Mesenchymal stem cell (in vitro differentiated cells and primary cell): ENCODE data around the gene RNF215.

Experiments
- DNase-seq: peaks from one replicate; pipeline ENCODE4 v3.0.0-alpha.2; 2013
- H2AFZ ChIP-seq: one replicate; pipeline ENCODE4 v1.6.1; 2013; ENCODE audit warnings: low read depth, mild to moderate bottlenecking, control low read depth, inconsistent platforms, low read length, moderate library complexity
- H2AK5ac ChIP-seq: 2 replicates; pipeline ENCODE4 v1.6.1; 2013; ENCODE audit warnings: low read length, moderate library complexity, mild to moderate bottlenecking, inconsistent platforms; ENCODE audit not compliant: severe bottlenecking
- H2BK120ac ChIP-seq: one replicate; pipeline ENCODE4 v1.6.1; 2013; ENCODE audit warnings: low read depth, mild to moderate bottlenecking, inconsistent platforms, low read length, moderate library complexity
- H2BK12ac ChIP-seq, 2 experiments: one replicate each; pipeline ENCODE4 v1.6.1; 2013; ENCODE audit warnings: inconsistent platforms in 2 of 2, low read length in 2 of 2, mild to moderate bottlenecking in 2 of 2, moderate library complexity in 2 of 2, control low read depth in 1 of 2
- H2BK15ac ChIP-seq: one replicate; pipeline ENCODE4 v1.6.1; 2013; ENCODE audit warnings: mild to moderate bottlenecking, low read depth, inconsistent platforms; ENCODE audit not compliant: poor library complexity, severe bottlenecking
- H2BK5ac ChIP-seq: 2 replicates; pipeline ENCODE4 v1.6.1; 2013; ENCODE audit warnings: low read depth, mild to moderate bottlenecking, low read length, control low read depth, inconsistent platforms; ENCODE audit not compliant: poor library complexity, severe bottlenecking
- H3K14ac ChIP-seq, 2 experiments: one replicate each; pipeline ENCODE4 v1.6.1; 2013; ENCODE audit warnings: inconsistent platforms in 2 of 2, low read length in 2 of 2, control low read depth in 1 of 2, mild to moderate bottlenecking in 1 of 2, moderate library complexity in 1 of 2
- H3K18ac ChIP-seq, 2 experiments: one replicate each; pipeline ENCODE4 v1.6.1; 2013; ENCODE audit warnings: inconsistent platforms in 2 of 2, low read length in 2 of 2, control low read depth in 1 of 2, low read depth in 1 of 2, mild to moderate bottlenecking in 1 of 2
- H3K23ac ChIP-seq, 2 experiments: one replicate each; pipeline ENCODE4 v1.6.1; 2013; ENCODE audit warnings: inconsistent platforms in 2 of 2, low read length in 2 of 2, mild to moderate bottlenecking in 2 of 2, moderate library complexity in 2 of 2, control low read depth in 1 of 2
- H3K27ac ChIP-seq: 2 replicates; pipeline ENCODE4 v1.5.1; 2013; ENCODE audit warnings: mild to moderate bottlenecking, moderate library complexity, low read length, control low read depth, inconsistent platforms; ENCODE audit not compliant: poor library complexity, severe bottlenecking
- H3K27me3 ChIP-seq, 2 experiments: 2 replicates each; pipeline versions ENCODE4 v1.6.1 to v1.7.0; 2013; ENCODE audit warnings: low read length in 2 of 2, mild to moderate bottlenecking in 2 of 2, moderate library complexity in 2 of 2, control low read depth in 1 of 2, inconsistent platforms in 1 of 2; ENCODE audit not compliant: control insufficient read depth in 1 of 2, insufficient read depth in 1 of 2
- H3K36me3 ChIP-seq, 2 experiments: 2 replicates each; pipeline versions ENCODE4 v1.6.1 to v1.7.0; 2013; ENCODE audit warnings: low read length in 2 of 2, control low read depth in 1 of 2, inconsistent platforms in 1 of 2, low read depth in 1 of 2, mild to moderate bottlenecking in 1 of 2; ENCODE audit not compliant: insufficient read depth in 2 of 2, control insufficient read depth in 1 of 2
- H3K4ac ChIP-seq, 2 experiments: one replicate each; pipeline ENCODE4 v1.6.1; 2013; ENCODE audit warnings: inconsistent platforms in 2 of 2, low read length in 2 of 2, mild to moderate bottlenecking in 2 of 2, moderate library complexity in 2 of 2, control low read depth in 1 of 2, low read depth in 1 of 2
- H3K4me1 ChIP-seq: 2 replicates; pipeline ENCODE4 v1.6.1; 2013; ENCODE audit warnings: low read depth, low read length, control low read depth; ENCODE audit not compliant: control insufficient read depth, insufficient read depth
- H3K4me2 ChIP-seq: 2 replicates; pipeline ENCODE4 v1.6.1; 2013; ENCODE audit warnings: low read length, mild to moderate bottlenecking, inconsistent platforms; ENCODE audit not compliant: poor library complexity, severe bottlenecking
- H3K4me3 ChIP-seq, 2 experiments: 2 replicates each; pipeline versions ENCODE4 v1.5.1 to v1.7.0; 2013; ENCODE audit warnings: low read length in 2 of 2, mild to moderate bottlenecking in 2 of 2, control low read depth in 1 of 2, low read depth in 1 of 2; ENCODE audit not compliant: insufficient read depth in 1 of 2
- H3K79me1 ChIP-seq: replicated peaks from 2 replicates; pipeline ENCODE4 v1.6.1; 2013; ENCODE audit warnings: mild to moderate bottlenecking, control low read depth, low read length, inconsistent platforms; ENCODE audit not compliant: poor library complexity, severe bottlenecking
- H3K9ac ChIP-seq: 2 replicates; pipeline ENCODE4 v1.7.0; 2013; ENCODE audit warnings: mild to moderate bottlenecking, low read length, moderate library complexity
- H3K9me3 ChIP-seq: 2 replicates; pipeline ENCODE4 v1.7.0; 2013; ENCODE audit warnings: mild to moderate bottlenecking, low read length; ENCODE audit not compliant: control insufficient read depth
- H4K8ac ChIP-seq: one replicate; pipeline ENCODE4 v1.6.1; 2013; ENCODE audit warnings: inconsistent platforms, mild to moderate bottlenecking, low read length, moderate library complexity
- H4K91ac ChIP-seq: one replicate; pipeline ENCODE4 v1.6.1; 2013; ENCODE audit warnings: mild to moderate bottlenecking, low read length, inconsistent platforms
- WGBS: methylation state at CpG from one replicate; pipeline ENCODE4 v1.1.7; 2013; ENCODE audit warnings: mixed read lengths; 5-methylcytosine and 5-hydroxymethylcytosine counted together

RNF215 gene

DNA sequence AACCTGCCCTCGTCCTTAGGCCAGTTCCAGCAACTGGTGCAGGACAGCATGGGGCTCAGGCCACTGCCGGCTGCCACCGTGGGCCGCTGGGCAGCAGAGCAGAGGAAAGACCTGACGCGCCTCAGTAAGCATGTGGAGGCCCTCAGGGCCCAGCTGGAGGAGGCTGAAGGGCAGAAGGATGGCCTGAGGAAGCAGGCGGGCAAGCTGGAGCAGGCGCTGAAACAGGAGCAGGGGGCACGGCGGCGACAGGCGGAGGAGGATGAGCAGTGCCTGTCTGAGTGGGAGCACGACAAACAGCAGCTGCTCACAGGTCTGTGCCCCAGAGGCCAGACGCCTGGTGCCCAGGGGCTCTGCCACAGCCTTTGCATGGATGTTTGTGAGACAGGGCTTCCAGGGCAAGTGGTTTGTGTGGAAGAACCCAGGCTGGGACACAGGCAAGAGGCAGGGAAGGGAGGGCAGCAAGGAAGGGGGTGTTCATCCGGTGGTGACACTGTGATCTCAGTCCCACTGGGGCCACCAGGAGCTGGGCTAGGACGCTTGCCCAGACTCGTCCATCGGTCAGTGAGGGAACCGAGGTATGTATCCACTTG is 16.5 kb downstream of the RNF215 start:
- H3K9ac ChIP-seq, result no peak overlapping the region
- no peak overlapping the region for H3K4ac ChIP-seq
- H4K8ac ChIP-seq, result no peak overlapping the region
- no peak overlapping the region for H2AK5ac ChIP-seq
- no peak for DNase-seq
- no peak overlapping the region for H3K4me2 ChIP-seq
- H3K14ac ChIP-seq, result no peak overlapping the region
- peaks cover 0 to 12% of the 10 kb centered on the region in 2 experiments for H3K27me3 ChIP-seq
- H3K79me1 ChIP-seq, result no peaks in the 10 kb centered on the region
- no peak overlapping the region for H2BK12ac ChIP-seq
- H2BK120ac ChIP-seq, result no peak overlapping the region
- no peak overlapping the region for H2BK5ac ChIP-seq
- no peak overlapping the region for H2AFZ ChIP-seq
- H3K36me3 ChIP-seq, result peaks cover 0 to 20% of the 10 kb centered on the region in 2 experiments
- H3K18ac ChIP-seq, result no peak overlapping the region
- 90% methylated on average over 19 of the region's 19 CpGs for WGBS
- H4K91ac ChIP-seq, result no peak overlapping the region
- no peak overlapping the region for H3K4me3 ChIP-seq
- no peak overlapping the region for H2BK15ac ChIP-seq
- no peak overlapping the region for H3K27ac ChIP-seq
- peaks cover 19% of the 10 kb centered on the region for H3K4me1 ChIP-seq
- no peak overlapping the region for H3K23ac ChIP-seq
- no peaks in the 10 kb centered on the region for H3K9me3 ChIP-seq

DNA sequence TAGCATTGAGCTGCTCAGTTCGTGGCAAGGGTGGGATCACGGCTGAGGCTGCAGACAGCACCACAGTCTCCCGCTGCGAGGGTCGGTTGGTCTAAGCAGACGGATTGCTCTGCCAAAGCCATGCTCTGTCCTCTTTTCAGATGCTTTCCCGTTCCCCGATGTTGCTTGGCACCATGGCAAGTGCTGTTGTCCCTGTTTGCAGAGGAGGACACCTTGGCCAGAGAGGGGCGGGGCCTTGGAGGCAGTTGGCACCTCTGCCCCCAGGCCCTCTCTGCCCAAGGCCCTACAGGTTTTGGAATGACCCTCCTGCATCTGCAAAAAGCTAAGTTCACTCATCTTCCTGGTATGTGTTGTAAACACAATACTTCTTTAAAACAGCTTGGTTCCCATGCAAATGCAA is 18.8 kb downstream of the RNF215 start:
- H2AK5ac ChIP-seq, result no peak overlapping the region
- no peaks in the 10 kb centered on the region for H3K79me1 ChIP-seq
- H2BK12ac ChIP-seq, result no peak overlapping the region
- H4K91ac ChIP-seq, result no peak overlapping the region
- DNase-seq, result no peak
- H3K14ac ChIP-seq, result no peak overlapping the region
- no peak overlapping the region for H2BK15ac ChIP-seq
- peaks cover 0 to 13% of the 10 kb centered on the region in 2 experiments for H3K36me3 ChIP-seq
- H3K4me3 ChIP-seq, result no peak overlapping the region
- no peak overlapping the region for H3K27ac ChIP-seq
- no peaks in the 10 kb centered on the region for H3K9me3 ChIP-seq
- H3K4me1 ChIP-seq, result peaks cover 13% of the 10 kb centered on the region
- H3K4me2 ChIP-seq, result no peak overlapping the region
- H2AFZ ChIP-seq, result no peak overlapping the region
- no peak overlapping the region for H3K4ac ChIP-seq
- no peak overlapping the region for H2BK5ac ChIP-seq
- WGBS, result 91% methylated on average over 9 of the region's 9 CpGs
- H2BK120ac ChIP-seq, result no peak overlapping the region
- H3K9ac ChIP-seq, result no peak overlapping the region
- H3K18ac ChIP-seq, result no peak overlapping the region
- no peak overlapping the region for H3K23ac ChIP-seq
- peaks cover 0 to 12% of the 10 kb centered on the region in 2 experiments for H3K27me3 ChIP-seq
- no peak overlapping the region for H4K8ac ChIP-seq

DNA sequence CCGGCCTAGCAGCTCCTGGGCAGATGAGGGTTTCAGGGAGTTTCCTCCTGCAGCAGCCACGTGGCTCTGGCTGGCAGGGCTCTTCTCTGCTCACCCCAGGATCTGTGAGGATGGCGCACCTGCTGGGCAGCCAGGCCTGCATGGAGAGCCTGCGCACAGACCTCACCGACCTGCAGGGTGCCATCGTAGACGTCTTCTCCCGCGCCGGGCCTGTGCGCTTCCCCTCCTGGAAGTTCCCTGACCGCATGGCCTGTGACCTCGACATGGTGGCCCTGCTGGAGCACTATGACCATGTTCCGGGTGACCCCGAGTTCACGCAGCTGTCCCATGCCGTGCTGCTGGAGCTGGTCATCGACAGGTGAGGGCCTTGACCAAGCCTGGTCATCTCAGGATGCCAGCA is 21.3 kb downstream of the RNF215 start:
- no peak overlapping the region for H3K4ac ChIP-seq
- H3K18ac ChIP-seq, result no peak overlapping the region
- H3K79me1 ChIP-seq, result no peaks in the 10 kb centered on the region
- H3K9me3 ChIP-seq, result no peaks in the 10 kb centered on the region
- no peak overlapping the region for H3K14ac ChIP-seq
- no peak overlapping the region for H3K4me3 ChIP-seq
- no peak overlapping the region for H3K9ac ChIP-seq
- no peak overlapping the region for H4K91ac ChIP-seq
- H3K27ac ChIP-seq, result no peak overlapping the region
- H2BK5ac ChIP-seq, result no peak overlapping the region
- H2BK12ac ChIP-seq, result no peak overlapping the region
- no peak overlapping the region for H3K4me2 ChIP-seq
- no peak overlapping the region for H2AFZ ChIP-seq
- H3K36me3 ChIP-seq, result peaks cover 0 to 13% of the 10 kb centered on the region in 2 experiments
- H2BK120ac ChIP-seq, result no peak overlapping the region
- H3K4me1 ChIP-seq, result peaks cover 16% of the 10 kb centered on the region
- H2AK5ac ChIP-seq, result no peak overlapping the region
- WGBS, result 94% methylated on average over 18 of the region's 18 CpGs
- no peak overlapping the region for H3K23ac ChIP-seq
- no peak for DNase-seq
- no peak overlapping the region for H2BK15ac ChIP-seq
- peaks cover 0 to 9% of the 10 kb centered on the region in 2 experiments for H3K27me3 ChIP-seq
- no peak overlapping the region for H4K8ac ChIP-seq

DNA sequence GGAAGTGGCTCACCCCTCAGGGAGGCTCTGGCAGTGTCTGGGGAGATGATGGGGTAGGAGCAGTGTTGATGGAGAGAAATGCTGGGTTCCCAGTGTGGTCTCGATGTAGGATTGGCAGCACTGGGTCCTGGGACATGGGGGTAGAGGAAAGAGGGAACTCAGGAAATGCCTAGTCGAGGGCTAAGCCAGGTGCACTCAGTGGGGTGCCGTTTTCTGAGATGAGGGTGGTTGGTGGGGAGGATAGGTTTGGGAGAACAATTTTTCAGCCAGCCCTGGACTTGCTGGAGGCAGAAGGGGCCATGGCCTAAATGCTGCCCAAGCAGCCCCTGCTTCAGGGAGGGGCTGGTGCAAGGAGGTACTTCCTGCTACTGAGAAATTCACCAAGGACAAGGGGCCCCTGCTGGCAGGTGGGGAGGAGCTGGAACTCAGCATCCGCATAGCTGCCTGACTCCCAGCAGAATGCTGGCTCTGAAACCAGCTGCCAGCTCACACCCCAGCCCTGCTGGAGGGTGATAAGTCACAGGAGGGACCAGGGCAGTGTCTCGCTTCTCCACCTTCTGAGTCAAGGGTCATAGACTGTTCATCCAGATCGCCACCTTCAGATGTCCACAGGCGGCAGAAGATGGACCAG is 24.4 kb downstream of the RNF215 start:
- H3K14ac ChIP-seq, result no peak overlapping the region
- H3K4ac ChIP-seq, result no peak overlapping the region
- peak overlapping the region; percentile 8 for H3K27ac ChIP-seq
- no peaks in the 10 kb centered on the region for H3K27me3 ChIP-seq
- H3K9me3 ChIP-seq, result no peaks in the 10 kb centered on the region
- H2BK5ac ChIP-seq, result no peak overlapping the region
- H3K23ac ChIP-seq, result no peak overlapping the region
- H4K8ac ChIP-seq, result no peak overlapping the region
- peaks cover 11% of the 10 kb centered on the region for H3K4me1 ChIP-seq
- no peak for DNase-seq
- no peak overlapping the region for H2BK120ac ChIP-seq
- H3K18ac ChIP-seq, result no peak overlapping the region
- WGBS, result 74% methylated on average over 7 of the region's 7 CpGs
- H2BK15ac ChIP-seq, result no peak overlapping the region
- H3K36me3 ChIP-seq, result peaks cover 0 to 11% of the 10 kb centered on the region in 2 experiments
- no peak overlapping the region for H3K4me3 ChIP-seq
- no peak overlapping the region for H2BK12ac ChIP-seq
- peak overlapping the region; percentile 37 for H2AK5ac ChIP-seq
- H2AFZ ChIP-seq, result no peak overlapping the region
- H3K79me1 ChIP-seq, result peaks cover 6% of the 10 kb centered on the region
- H3K4me2 ChIP-seq, result no peak overlapping the region
- no peak overlapping the region for H4K91ac ChIP-seq
- H3K9ac ChIP-seq, result no peak overlapping the region
